GM19372 (cell line): Measurements from ENCODE around the gene RIMBP3C.
A peak's percentile ranks its signal among the peaks of the same experiment; 100 is the strongest.
"Not testable (repeated sequence)": the region's sequence is repeated elsewhere in the genome, so short reads cannot be mapped to it uniquely, and the experiment has no call there.

Source experiments
- ATAC-seq: cut with Tn5 transposase; IDR thresholded peaks from one replicate; pipeline ENCODE4 v1.9.1; 2021; ENCODE audit warnings: mild to moderate bottlenecking, low read depth, moderate library complexity; ENCODE audit not compliant: unreplicated experiment

RIMBP3C gene, protein sequence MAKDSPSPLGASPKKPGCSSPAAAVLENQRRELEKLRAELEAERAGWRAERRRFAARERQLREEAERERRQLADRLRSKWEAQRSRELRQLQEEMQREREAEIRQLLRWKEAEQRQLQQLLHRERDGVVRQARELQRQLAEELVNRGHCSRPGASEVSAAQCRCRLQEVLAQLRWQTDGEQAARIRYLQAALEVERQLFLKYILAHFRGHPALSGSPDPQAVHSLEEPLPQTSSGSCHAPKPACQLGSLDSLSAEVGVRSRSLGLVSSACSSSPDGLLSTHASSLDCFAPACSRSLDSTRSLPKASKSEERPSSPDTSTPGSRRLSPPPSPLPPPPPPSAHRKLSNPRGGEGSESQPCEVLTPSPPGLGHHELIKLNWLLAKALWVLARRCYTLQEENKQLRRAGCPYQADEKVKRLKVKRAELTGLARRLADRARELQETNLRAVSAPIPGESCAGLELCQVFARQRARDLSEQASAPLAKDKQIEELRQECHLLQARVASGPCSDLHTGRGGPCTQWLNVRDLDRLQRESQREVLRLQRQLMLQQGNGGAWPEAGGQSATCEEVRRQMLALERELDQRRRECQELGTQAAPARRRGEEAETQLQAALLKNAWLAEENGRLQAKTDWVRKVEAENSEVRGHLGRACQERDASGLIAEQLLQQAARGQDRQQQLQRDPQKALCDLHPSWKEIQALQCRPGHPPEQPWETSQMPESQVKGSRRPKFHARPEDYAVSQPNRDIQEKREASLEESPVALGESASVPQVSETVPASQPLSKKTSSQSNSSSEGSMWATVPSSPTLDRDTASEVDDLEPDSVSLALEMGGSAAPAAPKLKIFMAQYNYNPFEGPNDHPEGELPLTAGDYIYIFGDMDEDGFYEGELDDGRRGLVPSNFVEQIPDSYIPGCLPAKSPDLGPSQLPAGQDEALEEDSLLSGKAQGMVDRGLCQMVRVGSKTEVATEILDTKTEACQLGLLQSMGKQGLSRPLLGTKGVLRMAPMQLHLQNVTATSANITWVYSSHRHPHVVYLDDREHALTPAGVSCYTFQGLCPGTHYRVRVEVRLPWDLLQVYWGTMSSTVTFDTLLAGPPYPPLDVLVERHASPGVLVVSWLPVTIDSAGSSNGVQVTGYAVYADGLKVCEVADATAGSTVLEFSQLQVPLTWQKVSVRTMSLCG (N-terminal part only)

DNA sequence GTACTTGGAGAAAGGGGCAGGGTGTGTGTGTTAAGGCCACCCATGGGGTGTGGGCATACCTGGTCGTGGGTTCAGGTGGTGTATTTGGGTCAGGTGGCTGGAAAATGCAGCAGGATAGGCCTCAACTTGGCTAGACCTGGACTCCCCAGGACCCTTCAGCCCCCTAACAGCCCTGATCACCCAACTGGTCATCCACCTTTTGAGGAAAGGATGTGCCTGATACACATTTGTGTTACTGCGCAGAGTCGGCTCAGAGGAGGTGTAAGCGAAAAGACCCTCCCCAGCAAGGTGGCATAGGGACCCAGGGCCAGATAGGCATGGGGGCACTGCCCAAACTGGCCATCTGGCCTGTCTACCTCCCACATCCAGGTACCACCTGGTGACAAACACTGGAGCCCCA lies at the start of gene RIMBP3C:
RIMBP3C (minus strand) TSS at position 101 of the 400 bp plus-strand sequence. CDS start 485 bp downstream, outside the sequence.
- not testable (repeated sequence) for ATAC-seq

DNA sequence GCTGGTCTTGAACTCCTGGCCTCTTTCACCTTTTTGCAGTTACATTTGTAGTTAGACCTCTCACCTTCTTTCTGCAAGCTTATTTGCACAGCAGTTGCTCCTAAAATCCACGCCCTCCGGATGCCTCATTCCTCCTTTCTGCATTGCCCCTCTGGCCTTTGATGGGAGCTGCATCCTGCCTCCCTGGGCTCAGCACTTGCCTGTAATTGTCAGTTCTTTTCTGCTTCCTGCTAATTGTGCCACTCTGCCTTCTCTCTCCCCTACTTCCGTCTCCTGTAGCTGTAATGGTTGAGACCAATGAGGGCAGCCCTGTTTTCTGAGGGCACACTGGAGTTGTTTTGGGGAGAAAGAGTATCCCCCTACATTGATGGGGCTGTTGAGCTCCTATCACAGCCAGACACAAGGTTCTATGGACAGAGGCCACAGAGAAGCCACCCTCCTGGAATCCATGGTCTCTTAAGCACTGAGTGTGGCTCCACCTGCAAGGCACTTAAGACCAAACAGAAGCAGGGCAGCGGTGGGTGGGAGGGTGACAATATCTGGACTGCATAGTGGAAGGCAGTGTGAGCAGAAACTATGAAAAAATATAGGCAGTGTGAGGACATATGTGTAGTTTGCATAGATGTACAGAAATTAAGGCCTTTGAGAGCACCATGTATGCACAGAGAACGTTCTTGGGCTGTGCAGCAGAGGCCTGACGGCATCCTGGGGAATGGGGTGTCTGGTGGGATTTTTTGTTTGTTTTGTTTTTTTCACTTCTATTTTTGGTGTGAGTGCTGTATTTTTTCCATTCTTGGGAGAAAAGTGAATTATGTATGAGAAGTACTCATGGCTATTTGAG lies 48.0 kb upstream of the RIMBP3C start:
- ATAC-seq = no peak

DNA sequence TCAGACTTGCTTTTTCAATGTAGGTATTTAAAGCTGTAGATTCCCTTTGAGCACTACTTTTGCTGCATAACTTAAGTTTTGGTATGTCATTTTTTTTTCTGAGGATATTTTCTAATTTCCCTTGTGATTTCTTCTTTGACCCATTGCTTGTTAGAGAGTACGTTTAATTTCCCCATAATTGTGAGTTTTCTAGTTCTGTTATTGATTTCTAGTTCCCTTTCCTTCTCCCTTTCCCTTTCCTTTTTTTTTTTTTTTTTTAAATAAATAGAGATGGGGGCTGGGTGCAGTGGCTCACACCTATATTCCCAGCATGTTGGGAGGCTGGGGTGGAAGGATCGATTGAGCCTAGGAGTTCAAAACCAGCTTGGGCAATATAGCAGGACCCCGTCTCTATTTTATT lies 47.0 kb upstream of the RIMBP3C start:
- no peak for ATAC-seq

DNA sequence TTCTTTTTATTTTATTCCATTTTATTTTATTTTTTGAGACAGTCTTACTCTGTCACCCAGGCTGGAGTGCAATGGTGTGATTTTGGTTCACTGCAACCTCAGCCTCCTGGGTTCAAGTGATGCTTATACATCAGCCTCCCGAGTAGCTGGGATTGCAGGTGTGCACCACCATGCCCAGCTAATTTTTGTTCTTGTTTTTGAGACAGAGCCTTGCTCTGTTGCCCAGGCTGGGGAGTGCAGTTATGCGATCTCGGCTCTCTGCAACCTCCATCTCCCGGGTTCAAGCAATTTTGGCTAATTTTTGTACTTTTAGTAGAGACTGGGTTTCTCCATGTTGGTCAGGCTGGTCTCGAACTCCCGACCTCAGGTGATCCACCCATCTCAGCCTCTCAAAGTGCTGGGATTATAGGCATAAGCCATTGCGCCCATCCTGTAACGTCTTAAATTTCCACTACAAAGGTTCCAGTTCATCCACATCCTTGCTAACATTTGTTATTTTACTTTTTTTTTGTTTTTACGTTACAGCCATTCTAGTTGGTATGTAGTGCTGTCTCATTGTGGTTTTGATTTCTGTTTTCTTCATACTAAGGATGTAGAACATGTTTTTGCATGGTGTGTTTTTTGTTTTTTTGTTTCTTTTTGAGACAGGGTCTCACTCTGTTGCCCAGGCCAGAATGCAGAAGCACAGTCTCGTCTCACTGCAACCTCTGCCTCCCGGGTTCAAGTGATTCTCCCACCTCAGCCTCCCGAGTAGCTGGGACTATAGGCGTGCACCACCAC lies 45.3 kb upstream of the RIMBP3C start:
- not testable (repeated sequence) for ATAC-seq

DNA sequence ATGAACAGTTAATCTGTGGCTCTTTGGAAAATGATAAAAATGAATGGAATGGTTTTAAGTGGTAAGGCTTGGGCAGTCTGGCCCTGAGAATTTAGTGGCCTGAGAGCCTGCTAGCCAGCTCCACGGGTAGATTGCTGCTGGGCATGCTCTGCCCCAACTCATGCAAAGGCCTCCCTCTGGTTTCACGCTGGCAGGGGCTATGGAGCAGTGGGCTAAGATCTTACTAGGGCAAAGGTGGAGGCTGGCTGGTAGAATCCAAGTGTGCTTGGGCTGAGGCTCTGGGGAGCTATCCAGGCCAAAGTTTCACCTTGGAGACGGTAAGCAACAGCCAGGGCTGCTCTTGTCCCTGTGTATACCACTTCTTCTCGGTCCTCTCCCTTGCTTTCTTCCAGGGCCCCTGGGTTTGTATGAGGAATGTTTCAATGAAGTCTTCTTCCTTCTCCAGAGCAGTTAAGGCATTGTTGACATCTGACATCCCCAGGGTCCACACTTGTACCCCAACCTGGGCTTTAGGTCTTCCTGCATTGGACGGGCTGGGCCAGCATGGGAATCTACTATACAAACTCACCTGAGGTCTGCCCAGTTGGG lies 43.7 kb upstream of the RIMBP3C start:
- ATAC-seq = no peak

DNA sequence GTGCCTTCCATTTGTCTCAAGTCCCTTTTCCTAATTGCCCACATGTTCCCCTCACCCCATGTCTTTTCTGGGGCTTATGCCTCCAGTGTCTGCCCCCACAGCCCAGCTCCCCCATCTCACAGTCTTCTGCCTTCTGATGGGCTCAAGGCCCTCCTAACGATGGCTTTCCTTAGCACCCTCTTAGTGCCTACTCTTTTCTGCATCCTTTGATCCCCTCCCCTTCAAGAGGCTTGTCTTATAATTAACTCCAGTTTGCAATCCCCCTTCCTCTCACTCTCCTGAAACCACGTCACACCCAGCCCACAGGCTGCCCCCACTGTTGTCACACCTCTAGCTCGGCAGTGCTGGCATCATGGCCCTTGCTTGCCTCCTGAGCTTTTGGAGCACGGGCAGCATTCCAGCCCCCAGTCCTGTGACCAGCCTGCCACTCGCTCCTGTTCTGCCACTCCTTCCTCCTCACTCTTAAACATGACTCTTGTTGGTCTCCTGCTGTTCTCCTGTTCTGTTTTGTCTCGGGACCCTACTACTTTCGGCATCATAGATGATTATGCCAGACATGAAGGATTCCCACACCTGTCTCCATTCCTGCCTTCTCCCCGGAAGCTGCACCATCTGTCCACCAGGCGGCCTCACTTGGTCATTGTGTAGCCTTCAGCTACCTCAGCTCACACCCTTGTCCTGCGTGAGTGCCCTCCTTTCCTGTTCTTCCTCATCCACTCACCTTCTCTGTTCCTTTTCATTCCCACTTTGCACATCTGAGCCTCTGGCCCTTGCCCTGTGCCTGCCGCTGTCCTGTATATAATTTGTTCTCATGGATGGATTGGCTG lies 42.4 kb upstream of the RIMBP3C start:
- no peak for ATAC-seq

DNA sequence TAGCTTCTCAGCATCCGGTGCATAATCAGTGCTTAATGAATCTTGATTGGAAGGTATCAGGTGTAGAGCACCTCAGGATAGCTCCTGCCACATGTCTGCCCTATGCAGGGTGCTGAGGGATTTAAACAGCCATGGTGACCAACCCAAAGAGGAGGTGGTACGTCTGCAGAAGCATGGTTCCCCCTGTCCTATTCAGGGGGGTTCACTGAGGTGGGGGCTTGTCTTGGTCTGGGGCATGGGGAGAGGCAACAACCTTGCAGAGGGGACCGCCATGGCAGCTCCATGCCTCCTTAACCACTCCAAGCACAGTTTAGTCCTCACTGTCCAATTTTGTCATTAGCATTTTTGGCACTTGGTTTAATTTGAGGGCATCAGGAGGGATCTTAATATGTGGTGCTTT lies 41.2 kb upstream of the RIMBP3C start:
- no peak for ATAC-seq

DNA sequence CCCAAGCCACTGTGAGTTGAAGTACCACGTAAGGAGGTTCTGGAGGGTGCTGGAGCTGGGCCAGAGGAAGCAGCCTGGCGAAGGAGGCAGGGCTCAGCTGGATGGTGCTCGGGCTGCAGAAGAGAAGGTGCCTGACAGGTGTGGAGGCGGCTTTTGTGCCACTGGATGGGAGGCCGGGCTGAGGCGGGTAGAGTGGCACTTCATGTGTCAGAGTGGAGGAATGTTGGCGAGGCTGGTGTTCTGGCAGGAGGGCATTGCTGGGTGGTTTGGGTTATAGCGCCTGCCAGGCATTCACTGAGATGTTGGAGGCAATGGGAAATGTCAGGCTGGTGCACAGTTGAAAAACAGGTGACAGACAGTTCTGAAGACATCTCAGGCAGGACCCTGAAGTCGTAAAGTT lies 40.4 kb upstream of the RIMBP3C start:
- no peak for ATAC-seq

DNA sequence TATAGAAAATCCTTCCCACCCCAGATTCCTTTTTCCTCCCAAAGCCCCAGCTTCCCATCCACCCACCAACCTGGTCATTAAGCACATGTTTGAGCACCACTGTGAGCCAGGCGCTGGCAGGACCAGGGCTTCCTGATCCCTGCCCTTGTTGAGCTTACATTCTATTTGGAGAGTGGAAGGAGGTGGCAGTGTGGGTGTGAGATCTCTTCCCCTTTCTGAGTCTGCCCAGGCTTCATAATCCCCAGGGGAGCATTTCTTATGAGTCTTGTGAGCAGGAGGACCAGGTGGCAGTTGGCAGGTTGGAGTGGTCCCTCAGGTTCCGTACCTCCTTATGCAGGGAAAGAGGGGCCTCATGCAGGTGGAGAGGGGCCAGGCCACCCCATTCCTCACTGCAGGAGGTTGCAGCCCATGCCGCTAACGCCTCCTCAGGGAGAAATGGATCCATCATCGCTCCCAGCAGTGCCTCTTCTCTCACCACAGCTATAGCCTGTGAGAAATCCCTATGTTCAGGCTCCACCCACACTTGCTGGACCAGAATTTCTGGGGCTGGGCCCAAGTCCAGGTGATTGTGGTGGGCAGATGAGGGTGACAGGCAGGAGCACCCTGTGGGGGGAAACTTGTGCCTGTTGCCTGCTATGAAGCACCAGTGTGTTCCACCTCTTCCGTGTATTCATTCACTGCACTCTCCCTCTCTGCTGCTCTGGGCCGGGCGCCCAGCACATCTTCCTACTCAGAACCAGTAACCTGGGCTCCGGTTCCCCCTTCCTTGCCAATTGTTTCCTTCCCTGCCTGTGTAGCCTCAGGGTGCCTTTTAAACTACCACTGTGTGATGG lies 39.8 kb upstream of the RIMBP3C start:
- no peak for ATAC-seq

DNA sequence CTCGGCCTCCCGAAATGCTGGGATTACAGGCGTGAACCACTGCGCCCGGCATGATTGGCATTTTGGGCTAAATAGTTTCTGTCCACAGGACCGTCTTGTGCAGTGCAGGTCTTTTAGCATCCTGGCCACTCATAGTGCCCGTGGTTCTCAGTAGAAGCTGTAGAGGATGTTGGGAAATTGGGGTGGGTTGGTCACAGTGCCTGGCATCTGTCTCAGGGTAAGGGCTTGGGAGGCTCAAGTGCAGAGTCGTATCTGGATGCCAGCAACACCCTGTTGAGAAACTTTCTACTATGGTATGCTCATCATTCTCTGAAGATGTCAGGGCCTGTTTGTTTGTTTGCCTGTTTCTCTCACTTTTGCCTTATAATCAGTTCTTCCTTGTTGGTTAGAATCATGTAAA lies 38.1 kb upstream of the RIMBP3C start:
- ATAC-seq = no peak

DNA sequence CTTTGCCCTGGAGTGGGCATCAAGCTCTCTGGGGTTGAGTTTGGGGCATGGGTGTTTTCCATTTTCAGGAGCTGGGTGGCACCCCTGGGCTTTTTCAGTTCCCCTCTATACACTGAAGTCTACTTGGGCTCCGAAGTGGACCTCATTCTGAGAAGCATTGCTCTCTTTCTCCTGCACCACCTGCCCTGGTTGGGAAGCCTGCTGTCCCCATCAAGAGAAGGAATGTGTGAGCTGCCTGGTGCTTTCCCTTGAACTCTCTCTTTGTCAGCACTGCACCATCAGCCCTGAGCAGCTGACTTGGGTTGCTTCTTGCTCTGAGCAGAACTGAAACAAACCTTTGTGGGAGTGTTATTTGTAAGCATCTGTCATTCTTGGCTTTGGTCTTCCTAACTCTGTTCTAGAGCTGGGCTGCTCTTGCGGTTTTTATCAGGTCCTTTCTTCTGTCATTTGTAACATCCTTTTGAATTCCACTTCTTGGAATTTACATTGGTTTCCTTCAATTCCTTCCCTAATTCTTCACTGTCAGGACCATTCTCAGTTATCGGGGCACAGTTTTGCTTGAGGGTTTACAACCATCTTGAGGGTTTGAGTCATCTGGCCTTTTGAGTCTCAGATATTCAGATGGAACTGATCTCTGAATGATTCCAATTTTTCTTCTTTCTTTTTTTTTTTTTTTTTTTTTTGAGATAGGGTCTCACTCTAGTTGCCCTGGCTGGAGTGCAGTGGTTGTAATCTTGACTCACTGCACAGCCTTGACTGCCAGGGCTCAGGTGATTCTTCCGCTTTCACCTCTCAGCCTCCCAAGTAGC lies 36.7 kb upstream of the RIMBP3C start:
- ATAC-seq = peak; percentile 72

DNA sequence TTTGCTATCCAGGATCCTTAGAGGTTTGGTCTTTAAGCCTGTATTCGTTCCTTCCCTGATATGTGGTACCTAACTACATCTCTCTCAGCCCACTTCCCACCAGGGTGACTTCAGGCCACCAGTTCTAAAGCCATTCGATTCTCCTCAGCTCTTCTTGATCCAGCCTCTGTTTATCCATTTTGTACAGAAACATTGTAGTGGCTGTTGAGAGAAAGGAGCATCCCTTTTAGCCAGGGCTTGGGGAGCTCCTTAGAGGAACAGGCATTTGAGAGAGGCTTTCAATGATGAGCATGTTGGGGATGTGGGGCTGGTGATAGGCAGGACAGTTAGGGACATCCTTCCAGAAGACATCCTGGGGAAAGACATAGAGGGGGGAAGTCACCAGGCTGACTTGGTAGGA lies 34.1 kb upstream of the RIMBP3C start:
- no peak for ATAC-seq

DNA sequence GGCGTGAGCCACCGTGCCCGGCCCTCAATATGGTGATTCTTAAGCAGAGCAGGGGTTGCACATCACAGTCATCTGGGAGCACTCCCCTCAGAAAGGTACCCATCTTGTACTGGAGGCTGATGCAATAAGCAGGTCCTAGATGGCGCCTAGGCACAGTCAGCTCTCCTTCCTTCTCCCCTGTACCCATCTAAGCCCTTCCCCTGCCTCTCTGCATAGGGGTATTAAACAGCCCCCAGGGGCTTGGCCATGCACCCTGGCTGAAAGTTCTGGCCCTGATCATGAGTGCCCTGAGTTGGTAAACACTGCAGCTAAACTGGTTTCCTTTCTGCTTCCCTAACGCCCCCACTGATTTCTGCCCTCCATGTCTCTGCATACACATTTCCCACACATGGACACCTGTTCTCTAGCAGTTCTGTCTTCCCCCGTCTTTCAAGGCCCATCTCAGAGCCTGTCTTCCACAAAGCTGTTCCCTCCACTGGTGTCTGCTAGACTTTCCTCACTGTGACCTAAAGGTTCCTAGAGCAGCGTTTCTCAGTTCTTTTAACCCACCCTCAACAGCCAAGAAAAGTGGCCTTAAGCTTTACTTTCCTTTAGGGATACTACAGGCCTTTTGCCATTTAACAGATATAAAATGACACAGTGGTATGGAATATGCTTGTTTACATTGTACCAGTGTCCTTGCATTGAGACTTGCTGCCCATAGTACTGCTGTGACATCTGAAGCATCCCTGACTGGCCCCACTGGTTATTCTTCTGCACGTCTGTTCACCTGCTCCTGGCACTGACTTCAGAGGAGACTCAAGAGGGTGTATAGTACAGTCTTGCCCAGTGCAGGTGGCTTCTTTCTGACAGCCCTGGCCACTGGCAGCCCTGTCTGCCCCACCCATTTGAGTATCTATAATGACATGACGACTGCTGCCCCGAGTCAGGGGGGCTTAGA lies 31.8 kb upstream of the RIMBP3C start:
- ATAC-seq = no peak

DNA sequence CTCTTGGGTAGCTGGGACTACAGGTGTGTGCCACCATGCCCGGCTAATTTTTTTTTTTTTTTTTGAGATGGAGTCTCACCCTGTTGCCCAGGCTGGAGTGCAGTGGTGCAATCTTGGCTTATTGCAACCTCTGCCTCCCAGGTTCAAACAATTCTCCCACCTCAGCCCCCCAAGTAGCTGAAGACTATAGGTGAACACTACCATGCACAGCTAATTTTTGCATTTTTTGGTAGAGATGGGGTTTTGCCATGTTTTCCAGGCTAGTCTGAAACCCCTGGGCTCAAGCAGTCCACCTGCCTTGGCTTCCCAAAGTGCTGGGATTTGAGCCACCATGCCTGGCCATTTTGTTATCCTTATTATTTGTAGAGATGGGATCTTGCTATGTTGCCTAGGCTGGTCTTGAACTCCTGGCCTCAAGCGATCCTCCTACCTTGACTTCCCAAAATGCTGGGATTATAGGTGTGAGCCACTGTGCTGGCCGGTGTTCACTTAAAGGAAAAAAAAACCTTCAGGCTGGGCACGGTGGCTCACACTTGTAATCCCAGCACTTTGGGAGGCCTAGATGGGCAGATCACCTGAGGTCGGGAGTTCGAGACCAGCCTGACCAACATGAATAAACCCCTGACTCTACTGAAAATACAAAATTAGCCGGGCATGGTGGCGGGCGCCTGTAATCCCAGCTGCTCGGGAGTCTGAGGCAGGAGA lies 29.9 kb upstream of the RIMBP3C start:
- not testable (repeated sequence) for ATAC-seq

DNA sequence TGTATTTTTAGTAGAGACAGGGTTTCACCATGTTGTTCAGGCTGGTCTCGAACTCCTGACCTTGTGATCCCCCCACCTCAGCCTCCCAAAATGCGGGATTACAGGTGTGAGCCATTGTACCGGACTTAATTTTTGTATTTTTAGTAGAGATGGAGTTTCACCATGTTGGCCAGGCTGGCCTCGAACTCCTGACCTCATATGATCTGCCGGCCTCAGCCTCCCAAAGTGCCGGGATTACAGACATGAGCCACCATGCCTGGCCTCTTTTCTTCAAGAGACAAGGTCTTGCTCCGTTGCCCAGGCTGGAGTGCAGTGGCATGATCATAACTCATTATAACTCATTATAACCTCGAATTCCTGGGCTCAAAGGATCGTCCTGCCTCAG lies 29.4 kb upstream of the RIMBP3C start:
- not testable (repeated sequence) for ATAC-seq
